ENCODE results near the gene ADRA2B.
"Not testable (repeated sequence)": the region's sequence is repeated elsewhere in the genome, so short reads cannot be mapped to it uniquely, and the experiment has no call there.

Gene ADRA2B

DNA sequence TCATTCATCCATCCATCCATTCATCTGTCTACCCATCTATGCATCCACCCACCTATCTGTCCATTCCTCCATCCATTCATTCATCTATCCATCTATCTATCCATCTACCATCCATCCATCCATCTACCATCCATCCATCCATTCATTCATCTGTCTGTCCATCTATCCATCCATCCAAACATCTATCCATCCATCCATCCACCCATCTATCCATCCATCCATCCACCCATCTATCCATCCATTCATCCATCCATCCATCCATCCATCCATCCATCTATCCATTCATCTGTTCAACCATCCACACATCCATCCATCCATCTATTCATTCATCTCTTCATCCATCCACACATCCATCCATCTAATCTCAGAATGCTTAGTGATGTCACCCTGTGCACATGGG lies 51.6 kb downstream of the ADRA2B start:
- not testable (repeated sequence) for H3K9me3 ChIP-seq (ENCODE audit: control insufficient read depth in 1 of 2, low read length in 2 of 2); H3K27ac ChIP-seq (ENCODE audit: low read length); H3K4me3 ChIP-seq (ENCODE audit: low read depth in 1 of 2, low read length in 2 of 2); H3K36me3 ChIP-seq (ENCODE audit: control insufficient read depth in 1 of 2, insufficient read depth in 2 of 2, low read length in 2 of 2); H3K27me3 ChIP-seq (ENCODE audit: low read depth, low read length); H3K4me1 ChIP-seq (ENCODE audit: control insufficient read depth in 1 of 2, insufficient read depth in 2 of 2, low read length in 2 of 2)

DNA sequence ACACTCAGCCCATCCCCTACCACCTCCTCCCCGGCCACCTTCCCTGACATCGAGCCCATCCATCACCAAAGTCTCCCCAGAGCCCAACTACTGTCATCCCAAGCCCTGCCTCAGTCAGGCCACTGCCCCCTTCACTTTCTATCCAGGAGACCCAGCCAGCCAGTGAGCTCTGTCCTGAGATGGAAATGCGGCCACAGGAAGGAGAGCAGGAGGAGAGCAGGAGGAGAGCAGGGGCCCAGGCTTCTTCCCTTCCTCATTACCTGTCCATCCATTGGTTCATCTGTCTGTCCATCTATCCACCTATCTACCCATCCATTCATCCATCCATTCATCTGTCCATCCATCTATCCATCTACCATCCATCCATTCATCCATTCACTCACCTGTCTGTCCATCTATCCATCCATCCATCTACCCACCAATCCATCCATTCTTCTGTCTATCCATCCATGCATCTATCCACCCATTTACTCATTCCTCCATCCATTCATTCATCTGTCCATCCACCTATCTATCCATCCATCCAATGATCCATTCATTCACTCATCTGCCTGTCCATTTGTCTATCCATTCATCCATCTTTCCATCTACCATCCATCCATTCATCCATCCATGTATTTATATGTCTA lies 52.2 kb downstream of the ADRA2B start:
- not testable (repeated sequence) for H3K27ac ChIP-seq (ENCODE audit: low read length); H3K4me3 ChIP-seq (ENCODE audit: low read depth in 1 of 2, low read length in 2 of 2); H3K9me3 ChIP-seq (ENCODE audit: control insufficient read depth in 1 of 2, low read length in 2 of 2); H3K27me3 ChIP-seq (ENCODE audit: low read depth, low read length); H3K36me3 ChIP-seq (ENCODE audit: control insufficient read depth in 1 of 2, insufficient read depth in 2 of 2, low read length in 2 of 2); H3K4me1 ChIP-seq (ENCODE audit: control insufficient read depth in 1 of 2, insufficient read depth in 2 of 2, low read length in 2 of 2)

DNA sequence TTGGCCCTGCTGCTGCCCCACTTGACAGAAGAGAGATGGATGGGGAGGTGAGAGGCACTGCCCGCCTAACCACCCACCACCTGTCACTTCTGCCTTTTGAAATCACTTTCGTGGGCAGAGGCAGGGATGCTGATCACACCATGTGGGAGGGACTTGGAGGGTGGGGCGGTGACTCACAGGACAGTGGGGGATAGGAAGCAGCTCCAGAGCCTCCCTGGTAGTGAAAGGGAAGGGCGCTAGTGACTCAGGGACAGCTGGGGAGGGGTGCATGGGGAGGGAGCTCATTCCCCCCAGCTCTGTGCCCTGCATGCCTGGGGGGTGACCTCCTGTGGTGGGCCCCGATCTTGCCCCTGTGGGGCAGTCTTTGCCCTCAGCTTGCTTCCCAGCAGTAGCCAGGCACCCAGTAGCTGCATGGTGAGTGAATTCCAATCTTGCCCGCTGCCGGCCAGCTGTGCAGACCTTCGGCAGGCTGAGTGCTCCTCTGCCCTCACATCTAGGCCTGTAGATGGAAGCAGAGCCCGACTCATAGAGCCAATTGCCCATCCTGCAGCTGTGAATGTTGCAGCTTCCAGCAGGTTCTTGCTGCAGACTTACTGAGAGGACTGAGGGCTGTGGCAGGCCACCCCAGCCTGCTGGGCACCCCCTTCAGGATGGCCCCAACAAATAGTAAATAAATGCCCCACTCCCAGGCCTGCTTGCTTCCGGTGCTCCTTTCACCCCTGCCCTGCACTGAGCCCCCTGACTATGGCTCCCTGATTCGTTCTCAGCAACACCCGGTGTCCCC lies 53.1 kb downstream of the ADRA2B start:
- H3K36me3 ChIP-seq (ENCODE audit: control insufficient read depth in 1 of 2, insufficient read depth in 2 of 2, low read length in 2 of 2); H3K4me3 ChIP-seq (ENCODE audit: low read depth in 1 of 2, low read length in 2 of 2); H3K27me3 ChIP-seq (ENCODE audit: low read depth, low read length); H3K9me3 ChIP-seq (ENCODE audit: control insufficient read depth in 1 of 2, low read length in 2 of 2); H3K4me1 ChIP-seq (ENCODE audit: control insufficient read depth in 1 of 2, insufficient read depth in 2 of 2, low read length in 2 of 2); H3K27ac ChIP-seq (ENCODE audit: low read length): not testable (repeated sequence)

All from muscle layer of duodenum (tissue), 2 donors.